Colonic mucosa (tissue), 4 donors: ENCODE data around the gene INTS3. TPM values are rescaled to one million over a fixed set of nuclear protein-coding genes. Genes with fewer than 3 reads are reported as not detected.

Experiments used
- DNase-seq: peaks from one replicate; pipeline ENCODE4 v3.0.0-alpha.2; 2020
- H3K27ac ChIP-seq: fragments of 200-600 bp; one replicate; pipeline ENCODE4 v1.8.0; 2021
- H3K27me3 ChIP-seq: fragments of 200-600 bp; one replicate; pipeline ENCODE4 v1.8.0; 2021
- H3K36me3 ChIP-seq: fragments of 200-600 bp; one replicate; pipeline ENCODE4 v1.8.0; 2021
- H3K4me1 ChIP-seq: fragments of 200-600 bp; one replicate; pipeline ENCODE4 v1.8.0; 2021; ENCODE audit warnings: mild to moderate bottlenecking
- H3K4me3 ChIP-seq: fragments of 200-600 bp; one replicate; pipeline ENCODE4 v1.8.0; 2021
- H3K9ac ChIP-seq, 2 donors: one replicate each; pipeline ENCODE4 v1.7.0; 2013; ENCODE audit warnings: control low read depth in 2 of 2, low read depth in 2 of 2, low read length in 2 of 2
- H3K9me3 ChIP-seq: fragments of 200-600 bp; one replicate; pipeline ENCODE4 v1.8.0; 2021
- intact Hi-C: fragments of 100-400 bp; cut with DNase I; formaldehyde crosslinking; loops from one replicate; pipeline ENCODE4 v1.14.1; 2022
- total RNA-seq, 2 donors: library from RNA; stranded (reverse); fragmentation: NEBNext Ultra II Directional in 1 of 2; extraction: Animal tissue kit (Norgen Biotek cat#: 25700) in 1 of 2; gene quantifications; one replicate each; pipeline ENCODE4 v1.2.1, GENCODE V29; 2021
- TF ChIP-seq, protein P1 (sequence below): fragments of 200-600 bp; IDR thresholded peaks from one replicate; pipeline ENCODE4 v1.8.0; 2022; ENCODE audit warnings: antibody characterized with exemption, mild to moderate bottlenecking
- donor health status: healthy.
- donor health status: DM: no; HTN: no; CAD: no.
- donor health status: DM: no; HTN: no; CAD: no.

The INTS3 gene
- total RNA-seq, 2 donors from 2014 or later, result 25.5 to 53.1 TPM

DNA sequence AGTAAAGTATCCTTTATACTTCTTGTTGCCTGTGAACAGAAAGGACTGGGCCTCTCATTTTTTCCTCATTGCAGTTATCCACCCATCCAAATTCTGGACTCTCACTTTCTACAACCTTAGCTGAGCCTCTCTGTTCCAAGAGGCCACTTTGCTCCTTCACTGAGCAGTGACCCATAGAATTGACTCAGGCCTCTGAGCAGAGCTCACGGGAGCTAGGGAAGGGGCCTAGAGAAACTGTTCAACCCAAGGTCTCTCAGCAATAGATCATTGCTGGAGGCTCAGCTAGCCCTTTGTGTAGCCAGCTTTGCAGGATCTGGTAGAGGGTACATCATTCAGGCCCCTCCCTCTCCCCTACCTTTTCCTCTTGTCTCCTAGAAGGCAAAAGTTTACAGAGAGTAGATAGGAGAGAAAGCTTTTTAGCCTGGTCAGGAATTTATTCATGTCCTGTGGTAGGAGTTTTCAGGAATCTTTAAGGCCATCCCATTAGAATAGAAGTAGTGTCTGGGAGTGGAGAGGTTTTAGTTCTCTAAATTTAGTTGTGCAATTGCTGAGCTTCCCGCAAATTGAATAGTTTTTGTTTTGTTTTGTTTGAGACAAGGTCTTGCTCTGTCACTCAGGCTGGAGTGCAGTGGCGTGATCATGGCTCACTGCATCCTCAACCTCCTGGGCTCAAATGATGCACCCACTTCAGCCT lies 6.7 kb downstream of the INTS3 start:
- TF ChIP-seq, protein P1, sequence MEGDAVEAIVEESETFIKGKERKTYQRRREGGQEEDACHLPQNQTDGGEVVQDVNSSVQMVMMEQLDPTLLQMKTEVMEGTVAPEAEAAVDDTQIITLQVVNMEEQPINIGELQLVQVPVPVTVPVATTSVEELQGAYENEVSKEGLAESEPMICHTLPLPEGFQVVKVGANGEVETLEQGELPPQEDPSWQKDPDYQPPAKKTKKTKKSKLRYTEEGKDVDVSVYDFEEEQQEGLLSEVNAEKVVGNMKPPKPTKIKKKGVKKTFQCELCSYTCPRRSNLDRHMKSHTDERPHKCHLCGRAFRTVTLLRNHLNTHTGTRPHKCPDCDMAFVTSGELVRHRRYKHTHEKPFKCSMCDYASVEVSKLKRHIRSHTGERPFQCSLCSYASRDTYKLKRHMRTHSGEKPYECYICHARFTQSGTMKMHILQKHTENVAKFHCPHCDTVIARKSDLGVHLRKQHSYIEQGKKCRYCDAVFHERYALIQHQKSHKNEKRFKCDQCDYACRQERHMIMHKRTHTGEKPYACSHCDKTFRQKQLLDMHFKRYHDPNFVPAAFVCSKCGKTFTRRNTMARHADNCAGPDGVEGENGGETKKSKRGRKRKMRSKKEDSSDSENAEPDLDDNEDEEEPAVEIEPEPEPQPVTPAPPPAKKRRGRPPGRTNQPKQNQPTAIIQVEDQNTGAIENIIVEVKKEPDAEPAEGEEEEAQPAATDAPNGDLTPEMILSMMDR, result no peak
- Histone ChIP-seq H3K4me3 (no peak overlapping the region), H3K36me3 (no peaks in the 10 kb centered on the region), H3K27me3 (no peaks in the 10 kb centered on the region), H3K27ac (no peak overlapping the region), H3K9me3 (no peaks in the 10 kb centered on the region), H3K4me1 (no peaks in the 10 kb centered on the region), H3K9ac (no peak overlapping the region)
- DNase-seq, result no peak
- intact Hi-C loops, result no loop called here

DNA sequence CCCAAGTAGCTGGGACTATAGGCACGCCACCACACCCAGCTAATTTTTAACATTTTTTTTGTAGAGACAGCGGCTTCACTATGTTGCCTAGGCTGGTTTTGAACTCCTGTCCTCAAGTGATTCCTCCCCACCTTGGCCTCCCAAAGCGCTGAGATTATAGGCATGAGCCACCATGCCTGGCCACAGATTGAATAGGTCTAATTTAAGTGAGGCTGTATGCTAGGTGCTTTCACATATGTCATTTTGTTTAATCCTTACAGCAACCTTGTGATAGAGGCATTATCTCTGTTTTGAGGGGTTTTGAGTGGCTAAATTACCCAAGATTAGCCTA lies 7.2 kb downstream of the INTS3 start:
- TF ChIP-seq, protein P1, result no peak
- intact Hi-C loops, result no loop called here
- H3K27me3 ChIP-seq, result no peaks in the 10 kb centered on the region
- no peaks in the 10 kb centered on the region for H3K9me3 ChIP-seq
- no peaks in the 10 kb centered on the region for H3K4me1 ChIP-seq
- no peaks in the 10 kb centered on the region for H3K36me3 ChIP-seq
- no peak for DNase-seq
- no peak overlapping the region for H3K9ac ChIP-seq
- no peak overlapping the region for H3K4me3 ChIP-seq
- no peak overlapping the region for H3K27ac ChIP-seq

- no peak for DNase-seq
- TF ChIP-seq, protein P1, result no peak
- H3K27ac ChIP-seq, result no peak overlapping the region
- H3K9ac ChIP-seq, result no peak overlapping the region
- intact Hi-C loops, result no loop called here
- H3K36me3 ChIP-seq, result peaks cover 10% of the 10 kb centered on the region
- H3K27me3 ChIP-seq, result no peaks in the 10 kb centered on the region
- H3K4me3 ChIP-seq, result no peak overlapping the region
- H3K9me3 ChIP-seq, result no peaks in the 10 kb centered on the region
- H3K4me1 ChIP-seq, result no peaks in the 10 kb centered on the region
Measured at GRCh38 chr1:153741986-153742385, 14.1 kb downstream of the INTS3 start.

DNA sequence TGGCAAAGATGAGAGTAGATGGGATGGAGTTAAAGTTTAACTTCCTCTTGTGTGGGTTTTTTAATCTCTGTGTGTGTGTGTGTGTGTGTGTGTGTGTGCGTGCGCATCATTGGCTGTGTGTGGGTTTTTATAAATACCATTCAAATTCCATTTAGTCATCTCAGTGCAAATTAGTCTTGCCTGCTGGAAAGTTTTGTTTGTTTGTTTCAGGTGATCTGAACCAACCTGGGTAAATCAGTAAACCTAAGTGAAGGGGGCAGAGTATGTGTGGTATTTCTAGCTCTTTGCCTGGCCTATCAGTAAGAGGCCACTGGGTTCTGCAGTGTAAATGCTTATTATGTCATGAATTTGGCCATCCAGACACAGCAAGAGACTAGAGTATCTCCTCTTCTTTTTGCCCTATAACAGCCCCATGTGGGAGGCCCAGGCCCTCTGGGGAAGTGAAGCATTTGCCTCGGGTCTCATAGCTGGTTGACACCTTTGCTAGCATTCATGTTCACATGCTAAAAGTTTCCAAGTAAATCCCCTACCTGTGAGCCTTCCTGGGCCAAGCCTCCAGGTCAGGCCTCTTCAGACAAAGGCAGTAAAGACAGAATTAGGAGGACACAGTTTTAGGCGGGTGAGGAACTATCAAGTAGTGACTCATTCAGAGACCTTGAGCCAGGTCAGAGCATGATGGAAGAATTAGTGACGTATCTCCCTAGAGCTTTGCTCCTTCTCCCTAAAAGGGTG lies 14.7 kb downstream of the INTS3 start:
- Histone ChIP-seq H3K9ac (no peak overlapping the region), H3K36me3 (peaks cover 16% of the 10 kb centered on the region), H3K9me3 (no peaks in the 10 kb centered on the region), H3K4me3 (no peak overlapping the region), H3K27ac (no peak overlapping the region), H3K27me3 (no peaks in the 10 kb centered on the region), H3K4me1 (no peaks in the 10 kb centered on the region)
- intact Hi-C loops, result no loop called here
- TF ChIP-seq, protein P1, result no peak
- no peak for DNase-seq

GRCh38 chr1:153745417-153745816 lies 17.6 kb downstream of the INTS3 start:
- no peak for DNase-seq
- Histone ChIP-seq H3K27me3 (no peaks in the 10 kb centered on the region), H3K36me3 (peaks cover 18% of the 10 kb centered on the region), H3K4me3 (no peak overlapping the region), H3K4me1 (peaks cover 10% of the 10 kb centered on the region), H3K27ac (no peak overlapping the region), H3K9me3 (no peaks in the 10 kb centered on the region), H3K9ac (no peak overlapping the region)
- intact Hi-C loops, result loop anchor here (5.0 kb wide), 2 partner anchors 68 to 238 kb away; partner anchors contain the start of gene NPR1
- TF ChIP-seq, protein P1, result no peak
